ENCODE data around the gene CCNT1. TPM values are rescaled to one million over a fixed set of nuclear protein-coding genes. Genes with fewer than 3 reads are reported as not detected.

Gene CCNT1
- total RNA-seq, 1 experiment from 2014 or later = 69.4 TPM

GRCh38 chr12:48764521-48764920, 48.0 kb upstream of the CCNT1 start:
- RAD21 ChIA-PET (ENCODE audit: low non-redundant PET in 1 of 2, low total read pairs in 2 of 2, uncharacterized antibody in 2 of 2, unreplicated experiment in 2 of 2) = no interaction called here
- intact Hi-C loops (cut with micrococcal nuclease) = no loop called here
- no peak for ATAC-seq
- Histone ChIP-seq H3K4me3 (replicated peaks in 1 of 2; ENCODE audit: low read depth in 1 of 2, low read length in 2 of 2) (no peak overlapping the region), H3K9me3 (ENCODE audit: control insufficient read depth in 1 of 2, insufficient read depth in 1 of 2, low read depth in 1 of 2, low read length in 2 of 2) (no peaks in the 10 kb centered on the region), H3K9me2 (ENCODE audit: insufficient read depth) (no peaks in the 10 kb centered on the region), H2AFZ (ENCODE audit: low read depth, low read length, poor library complexity, severe bottlenecking) (no peak overlapping the region), H3K4me1 (ENCODE audit: control insufficient read depth in 1 of 2, insufficient read depth in 2 of 2, low read length in 2 of 2) (no peaks in the 10 kb centered on the region), H3K36me3 (ENCODE audit: control insufficient read depth in 1 of 2, insufficient read depth in 2 of 2, low read length in 2 of 2) (peaks cover 3 to 5% of the 10 kb centered on the region in 2 experiments; a peak in 3 of 4 replicates), H3K79me2 (ENCODE audit: insufficient read depth, low read length) (no peaks in the 10 kb centered on the region), H3K27me3 (ENCODE audit: insufficient read depth, low read length) (no peaks in the 10 kb centered on the region), H3K27ac (ENCODE audit: low read depth, low read length) (no peak overlapping the region), H4K20me1 (ENCODE audit: insufficient read depth) (no peaks in the 10 kb centered on the region), H3K4me2 (ENCODE audit: low read length) (no peak overlapping the region), H3K9ac (ENCODE audit: low read length) (no peak overlapping the region)
- no TSS peak for BruUV-seq (replicated peaks)
- TF ChIP-seq SRF (IDR thresholded peaks at IDR 0.05; ENCODE audit: low read depth) (no peak), ATF3 (IDR thresholded peaks at IDR 0.05) (no peak), FOSL1 (IDR thresholded peaks at IDR 0.05; ENCODE audit: low read depth) (no peak), CBX3 (IDR thresholded peaks at IDR 0.05; ENCODE audit: low read depth) (no peak), JUND (IDR thresholded peaks at IDR 0.05) (no peak), ZBTB33 (IDR thresholded peaks at IDR 0.05; ENCODE audit: extremely low read depth, insufficient replicate concordance, low read length) (no peak), SP1 (IDR thresholded peaks at IDR 0.05; ENCODE audit: low read depth) (no peak), EGR1 (IDR thresholded peaks at IDR 0.05; ENCODE audit: low read depth) (no peak), POLR2AphosphoS5 (IDR thresholded peaks at IDR 0.05; ENCODE audit: low read depth, low read length) (no peak), MAX (IDR thresholded peaks at IDR 0.05) (no peak), EZH2 (IDR thresholded peaks at IDR 0.05) (no peak), YY1 (IDR thresholded peaks at IDR 0.05; ENCODE audit: extremely low read depth, insufficient replicate concordance, low read depth, low read length) (no peak), EZH2phosphoT487 (IDR thresholded peaks at IDR 0.05; ENCODE audit: borderline replicate concordance) (no peak), ZNF274 (IDR thresholded peaks at IDR 0.05; ENCODE audit: low read depth, low read length) (no peak)
- TF ChIP-seq, protein P1, sequence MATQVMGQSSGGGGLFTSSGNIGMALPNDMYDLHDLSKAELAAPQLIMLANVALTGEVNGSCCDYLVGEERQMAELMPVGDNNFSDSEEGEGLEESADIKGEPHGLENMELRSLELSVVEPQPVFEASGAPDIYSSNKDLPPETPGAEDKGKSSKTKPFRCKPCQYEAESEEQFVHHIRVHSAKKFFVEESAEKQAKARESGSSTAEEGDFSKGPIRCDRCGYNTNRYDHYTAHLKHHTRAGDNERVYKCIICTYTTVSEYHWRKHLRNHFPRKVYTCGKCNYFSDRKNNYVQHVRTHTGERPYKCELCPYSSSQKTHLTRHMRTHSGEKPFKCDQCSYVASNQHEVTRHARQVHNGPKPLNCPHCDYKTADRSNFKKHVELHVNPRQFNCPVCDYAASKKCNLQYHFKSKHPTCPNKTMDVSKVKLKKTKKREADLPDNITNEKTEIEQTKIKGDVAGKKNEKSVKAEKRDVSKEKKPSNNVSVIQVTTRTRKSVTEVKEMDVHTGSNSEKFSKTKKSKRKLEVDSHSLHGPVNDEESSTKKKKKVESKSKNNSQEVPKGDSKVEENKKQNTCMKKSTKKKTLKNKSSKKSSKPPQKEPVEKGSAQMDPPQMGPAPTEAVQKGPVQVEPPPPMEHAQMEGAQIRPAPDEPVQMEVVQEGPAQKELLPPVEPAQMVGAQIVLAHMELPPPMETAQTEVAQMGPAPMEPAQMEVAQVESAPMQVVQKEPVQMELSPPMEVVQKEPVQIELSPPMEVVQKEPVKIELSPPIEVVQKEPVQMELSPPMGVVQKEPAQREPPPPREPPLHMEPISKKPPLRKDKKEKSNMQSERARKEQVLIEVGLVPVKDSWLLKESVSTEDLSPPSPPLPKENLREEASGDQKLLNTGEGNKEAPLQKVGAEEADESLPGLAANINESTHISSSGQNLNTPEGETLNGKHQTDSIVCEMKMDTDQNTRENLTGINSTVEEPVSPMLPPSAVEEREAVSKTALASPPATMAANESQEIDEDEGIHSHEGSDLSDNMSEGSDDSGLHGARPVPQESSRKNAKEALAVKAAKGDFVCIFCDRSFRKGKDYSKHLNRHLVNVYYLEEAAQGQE (IDR thresholded peaks at IDR 0.05; ENCODE audit: low read depth) = no peak
- TF ChIP-seq, protein P2, sequence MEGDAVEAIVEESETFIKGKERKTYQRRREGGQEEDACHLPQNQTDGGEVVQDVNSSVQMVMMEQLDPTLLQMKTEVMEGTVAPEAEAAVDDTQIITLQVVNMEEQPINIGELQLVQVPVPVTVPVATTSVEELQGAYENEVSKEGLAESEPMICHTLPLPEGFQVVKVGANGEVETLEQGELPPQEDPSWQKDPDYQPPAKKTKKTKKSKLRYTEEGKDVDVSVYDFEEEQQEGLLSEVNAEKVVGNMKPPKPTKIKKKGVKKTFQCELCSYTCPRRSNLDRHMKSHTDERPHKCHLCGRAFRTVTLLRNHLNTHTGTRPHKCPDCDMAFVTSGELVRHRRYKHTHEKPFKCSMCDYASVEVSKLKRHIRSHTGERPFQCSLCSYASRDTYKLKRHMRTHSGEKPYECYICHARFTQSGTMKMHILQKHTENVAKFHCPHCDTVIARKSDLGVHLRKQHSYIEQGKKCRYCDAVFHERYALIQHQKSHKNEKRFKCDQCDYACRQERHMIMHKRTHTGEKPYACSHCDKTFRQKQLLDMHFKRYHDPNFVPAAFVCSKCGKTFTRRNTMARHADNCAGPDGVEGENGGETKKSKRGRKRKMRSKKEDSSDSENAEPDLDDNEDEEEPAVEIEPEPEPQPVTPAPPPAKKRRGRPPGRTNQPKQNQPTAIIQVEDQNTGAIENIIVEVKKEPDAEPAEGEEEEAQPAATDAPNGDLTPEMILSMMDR (IDR thresholded peaks at IDR 0.05 in 2 of 3, conservative IDR thresholded peaks at IDR 0.05 in 1 of 3; ENCODE audit: borderline replicate concordance in 1 of 3, insufficient read depth in 1 of 3, low read depth in 2 of 3, low read length in 2 of 3) = no peak
- POLR2A ChIA-PET = no interaction called here
- no peak for DNase-seq (ENCODE audit: low read depth, low spot score)
- CTCF ChIA-PET = no interaction called here
